Osteoblast (primary cell): ENCODE results near the gene CSTPP1. TPM values are rescaled to one million over a fixed set of nuclear protein-coding genes. Genes with fewer than 3 reads are reported as not detected.

Experiments used
- DNase-seq: peaks from one replicate; pipeline ENCODE4 v3.0.0; 2011; ENCODE audit warnings: low spot score, mixed read lengths; ENCODE audit not compliant: insufficient read length; ENCODE audit errors: missing footprints
- H2AFZ ChIP-seq: 2 replicates; pipeline ENCODE4 v1.6.0; 2011; ENCODE audit warnings: mild to moderate bottlenecking, low read length
- H3K27ac ChIP-seq: 2 replicates; pipeline ENCODE4 v1.5.1; 2011; ENCODE audit warnings: mild to moderate bottlenecking, low read depth, low read length, moderate library complexity
- H3K27me3 ChIP-seq: 2 replicates; pipeline ENCODE4 v1.6.0; 2012; ENCODE audit warnings: mild to moderate bottlenecking, control low read depth, inconsistent platforms, low read length, moderate library complexity; ENCODE audit not compliant: insufficient read depth
- H3K36me3 ChIP-seq: 2 replicates; pipeline ENCODE4 v1.5.1; 2011; ENCODE audit warnings: mild to moderate bottlenecking, low read length, control low read depth, moderate library complexity; ENCODE audit not compliant: insufficient read depth
- H3K4me1 ChIP-seq: 2 replicates; pipeline ENCODE4 v1.5.1; 2011; ENCODE audit warnings: mild to moderate bottlenecking, low read length, control low read depth, moderate library complexity; ENCODE audit not compliant: insufficient read depth
- H3K4me2 ChIP-seq: 2 replicates; pipeline ENCODE4 v1.6.0; 2011; ENCODE audit warnings: mild to moderate bottlenecking, low read length; ENCODE audit not compliant: insufficient read depth
- H3K4me3 ChIP-seq: fragments of 200-600 bp; sonication (generic); 3 replicates; pipeline ENCODE4 v1.5.1; 2012; ENCODE audit warnings: mild to moderate bottlenecking, low read length, inconsistent platforms; ENCODE audit not compliant: insufficient read depth
- H3K79me2 ChIP-seq: 2 replicates; pipeline ENCODE4 v1.6.0; 2012; ENCODE audit warnings: mild to moderate bottlenecking, low read length, control low read depth, inconsistent platforms; ENCODE audit not compliant: insufficient read depth
- H3K9me3 ChIP-seq: 2 replicates; pipeline ENCODE4 v1.5.1; 2011; ENCODE audit warnings: low read depth, low read length, control low read depth
- H4K20me1 ChIP-seq: 2 replicates; pipeline ENCODE4 v1.6.0; 2012; ENCODE audit warnings: mild to moderate bottlenecking, low read length, control low read depth; ENCODE audit not compliant: insufficient read depth
- total RNA-seq: library from RNA; depleted of rRNA; stranded (reverse); fragments of >200 nt; gene quantifications from 2 replicates; pipeline ENCODE4 v1.2.3, GENCODE V29; 2012
- TF ChIP-seq, protein P1 (sequence below): IDR thresholded peaks from 2 replicates; pipeline ENCODE4 v1.5.1; 2011; ENCODE audit warnings: mild to moderate bottlenecking, low read depth, low read length, moderate library complexity; ENCODE audit errors: extremely low read depth

CSTPP1 gene
- total RNA-seq, 1 donor, result 27.1 TPM

DNA sequence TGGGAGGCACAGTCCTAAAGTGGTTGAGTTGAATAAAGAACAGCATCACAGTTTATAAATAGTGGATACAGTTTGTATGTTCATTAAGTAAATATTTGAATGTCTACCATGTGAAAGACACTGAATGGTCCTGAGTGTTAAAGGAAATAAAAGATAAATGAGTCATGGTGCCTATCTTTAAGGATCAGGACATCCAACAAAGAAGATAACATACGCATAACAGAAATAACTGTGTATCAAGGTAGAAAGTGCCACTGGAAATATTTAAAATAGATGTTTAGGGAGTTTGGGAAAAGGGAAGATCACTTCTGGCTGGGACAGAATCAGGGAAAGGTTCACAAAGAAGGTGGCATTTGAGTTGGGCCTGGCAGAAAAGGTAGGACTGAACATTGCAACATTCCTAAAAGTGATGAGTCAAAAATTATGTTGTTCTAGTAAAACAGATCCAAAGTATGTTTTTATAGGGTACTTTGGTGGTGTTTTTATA, 41.5 kb downstream of the CSTPP1 start:
- Histone ChIP-seq H2AFZ (no peak overlapping the region), H3K4me1 (peaks cover 10% of the 10 kb centered on the region), H3K4me3 (no peak overlapping the region), H3K79me2 (no peaks in the 10 kb centered on the region), H3K27ac (no peak overlapping the region), H3K9me3 (no peaks in the 10 kb centered on the region), H4K20me1 (peaks cover 2% of the 10 kb centered on the region), H3K36me3 (no peaks in the 10 kb centered on the region), H3K27me3 (no peaks in the 10 kb centered on the region), H3K4me2 (no peak overlapping the region)
- DNase-seq, result no peak
- TF ChIP-seq, protein P1, sequence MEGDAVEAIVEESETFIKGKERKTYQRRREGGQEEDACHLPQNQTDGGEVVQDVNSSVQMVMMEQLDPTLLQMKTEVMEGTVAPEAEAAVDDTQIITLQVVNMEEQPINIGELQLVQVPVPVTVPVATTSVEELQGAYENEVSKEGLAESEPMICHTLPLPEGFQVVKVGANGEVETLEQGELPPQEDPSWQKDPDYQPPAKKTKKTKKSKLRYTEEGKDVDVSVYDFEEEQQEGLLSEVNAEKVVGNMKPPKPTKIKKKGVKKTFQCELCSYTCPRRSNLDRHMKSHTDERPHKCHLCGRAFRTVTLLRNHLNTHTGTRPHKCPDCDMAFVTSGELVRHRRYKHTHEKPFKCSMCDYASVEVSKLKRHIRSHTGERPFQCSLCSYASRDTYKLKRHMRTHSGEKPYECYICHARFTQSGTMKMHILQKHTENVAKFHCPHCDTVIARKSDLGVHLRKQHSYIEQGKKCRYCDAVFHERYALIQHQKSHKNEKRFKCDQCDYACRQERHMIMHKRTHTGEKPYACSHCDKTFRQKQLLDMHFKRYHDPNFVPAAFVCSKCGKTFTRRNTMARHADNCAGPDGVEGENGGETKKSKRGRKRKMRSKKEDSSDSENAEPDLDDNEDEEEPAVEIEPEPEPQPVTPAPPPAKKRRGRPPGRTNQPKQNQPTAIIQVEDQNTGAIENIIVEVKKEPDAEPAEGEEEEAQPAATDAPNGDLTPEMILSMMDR, result no peak

DNA sequence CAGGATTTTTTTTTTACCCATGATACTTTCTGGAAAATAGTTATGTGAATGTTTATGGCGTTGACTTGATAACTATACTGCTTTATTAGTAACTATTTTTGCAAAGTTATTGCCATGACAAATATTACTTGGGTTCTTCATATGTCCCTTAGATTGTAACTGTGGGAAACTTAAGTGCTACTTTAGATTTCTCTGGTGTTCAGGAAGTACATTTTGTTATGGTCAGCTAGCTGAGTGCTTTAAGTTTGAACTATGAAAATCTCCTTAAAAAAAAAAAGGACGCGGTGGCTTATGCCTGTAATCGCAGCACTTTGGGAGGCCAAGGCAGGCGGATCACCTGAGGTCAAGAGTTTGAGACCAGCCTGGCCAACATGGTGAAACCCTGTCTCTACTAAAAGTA, 42.8 kb downstream of the CSTPP1 start:
- TF ChIP-seq, protein P1, result no peak
- Histone ChIP-seq H2AFZ (no peak overlapping the region), H3K36me3 (no peaks in the 10 kb centered on the region), H3K9me3 (no peaks in the 10 kb centered on the region), H3K4me1 (peaks cover 10% of the 10 kb centered on the region), H3K4me2 (no peak overlapping the region), H4K20me1 (peaks cover 2% of the 10 kb centered on the region), H3K27ac (no peak overlapping the region), H3K79me2 (no peaks in the 10 kb centered on the region), H3K27me3 (no peaks in the 10 kb centered on the region), H3K4me3 (no peak overlapping the region)
- no peak for DNase-seq

DNA sequence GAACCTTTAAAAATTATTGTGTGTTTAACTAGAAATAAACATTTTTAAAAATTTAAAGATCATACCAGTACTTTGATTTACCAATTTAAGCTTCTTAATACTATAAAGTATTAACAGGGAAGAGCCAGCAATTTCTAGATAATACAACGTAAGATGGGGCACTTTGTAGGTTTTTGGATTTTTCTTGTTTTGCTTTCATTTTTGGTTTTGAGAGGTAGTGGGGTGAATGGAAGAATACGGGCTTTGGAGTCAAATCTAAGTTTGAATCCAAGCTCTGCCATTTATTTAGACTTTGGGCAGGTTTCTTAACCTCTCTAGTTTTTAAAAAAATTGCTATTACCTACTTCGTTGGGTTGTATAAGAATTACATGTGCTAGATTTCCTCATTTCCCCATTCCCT, 44.9 kb downstream of the CSTPP1 start:
- H4K20me1 ChIP-seq, result peaks cover 2% of the 10 kb centered on the region
- H3K79me2 ChIP-seq, result no peaks in the 10 kb centered on the region
- no peak overlapping the region for H3K4me2 ChIP-seq
- no peaks in the 10 kb centered on the region for H3K9me3 ChIP-seq
- no peak overlapping the region for H3K27ac ChIP-seq
- no peaks in the 10 kb centered on the region for H3K27me3 ChIP-seq
- H3K4me1 ChIP-seq, result peaks cover 10% of the 10 kb centered on the region
- H2AFZ ChIP-seq, result no peak overlapping the region
- no peak overlapping the region for H3K4me3 ChIP-seq
- H3K36me3 ChIP-seq, result no peaks in the 10 kb centered on the region
- TF ChIP-seq, protein P1, result no peak
- DNase-seq, result no peak

DNA sequence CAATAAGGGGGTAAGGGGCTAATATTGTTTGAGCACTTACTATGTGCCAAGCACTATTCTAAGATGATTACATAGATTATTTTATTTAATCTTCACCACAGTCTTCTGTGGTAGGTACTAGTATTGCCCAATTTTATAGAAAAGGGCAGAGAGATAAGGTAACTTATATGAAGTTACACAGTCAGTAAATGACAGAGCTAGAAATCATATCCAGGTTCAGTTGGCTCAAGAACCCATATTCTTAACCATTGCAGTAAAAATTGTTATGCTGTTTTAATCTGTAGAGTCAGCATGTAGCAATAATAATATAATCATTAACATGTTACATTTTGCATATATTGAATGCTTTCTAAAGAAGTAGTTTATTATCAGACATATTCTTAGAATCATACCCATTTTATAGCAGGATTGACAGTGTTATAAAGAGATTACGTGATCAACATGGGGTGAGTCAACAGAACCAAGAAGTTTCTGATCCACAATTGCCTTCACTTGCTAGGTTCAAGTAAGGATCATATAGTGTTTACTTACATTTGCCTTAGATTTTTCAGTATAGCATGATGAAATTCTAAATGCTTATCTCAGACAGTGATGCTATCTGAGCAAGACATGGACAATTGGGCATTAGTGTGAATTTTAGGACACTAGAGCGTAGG, 46.4 kb downstream of the CSTPP1 start:
- Histone ChIP-seq H3K4me3 (no peak overlapping the region), H3K27ac (no peak overlapping the region), H3K36me3 (no peaks in the 10 kb centered on the region), H3K4me2 (no peak overlapping the region), H3K79me2 (no peaks in the 10 kb centered on the region), H2AFZ (no peak overlapping the region), H3K9me3 (no peaks in the 10 kb centered on the region), H3K27me3 (no peaks in the 10 kb centered on the region), H3K4me1 (peaks cover 8% of the 10 kb centered on the region), H4K20me1 (no peaks in the 10 kb centered on the region)
- TF ChIP-seq, protein P1, result no peak
- DNase-seq, result no peak
